ENCODE data around the gene CLSTN2. TPM values are rescaled to one million over a fixed set of nuclear protein-coding genes. Genes with fewer than 3 reads are reported as not detected.

Gene CLSTN2
- total and polyA plus RNA-seq, 3 donors from 2014 or later, result 3.1 to 5.7 (median 3.8) TPM

GRCh38 chr3:140089403-140090072 is 154.6 kb downstream of the CLSTN2 start:
- H3K4me1 ChIP-seq, result peaks cover 4% of the 10 kb centered on the region
- H3K9me3 ChIP-seq, result no peaks in the 10 kb centered on the region
- no peaks in the 10 kb centered on the region for H3K36me3 ChIP-seq (ENCODE audit: low read depth, missing control alignments)
- H3K27me3 ChIP-seq, result no peaks in the 10 kb centered on the region
- 95 to 100% methylated on average over 2 of the region's 2 CpGs for WGBS, 2 donors
- intact Hi-C loops (cut with DNase I; ENCODE audit: low total_unique reads), result no loop called here
- DNase-seq, result no peak
- H3K4me3 ChIP-seq, result no peak overlapping the region
- no peak for TF ChIP-seq CTCF (IDR thresholded peaks at IDR 0.05)
- no peak for TF ChIP-seq POLR2A (IDR thresholded peaks at IDR 0.05)
- no peak overlapping the region for H3K27ac ChIP-seq

- TF ChIP-seq CTCF (IDR thresholded peaks at IDR 0.05) (no peak), POLR2A (IDR thresholded peaks at IDR 0.05) (no peak)
- intact Hi-C loops (cut with DNase I; ENCODE audit: low total_unique reads), result no loop called here
- Histone ChIP-seq H3K9me3 (no peaks in the 10 kb centered on the region), H3K4me1 (peaks cover 4% of the 10 kb centered on the region), H3K27ac (no peak overlapping the region), H3K36me3 (ENCODE audit: low read depth, missing control alignments) (no peaks in the 10 kb centered on the region), H3K4me3 (no peak overlapping the region), H3K27me3 (no peaks in the 10 kb centered on the region)
- DNase-seq, result no peak
- WGBS, 2 donors, result 82 to 85% methylated on average over 3 of the region's 3 CpGs
Observed at GRCh38 chr3:140091143-140091542, 156.2 kb downstream of the CLSTN2 start.

- H3K4me1 ChIP-seq, result peaks cover 4% of the 10 kb centered on the region
- no peak overlapping the region for H3K27ac ChIP-seq
- H3K36me3 ChIP-seq (ENCODE audit: low read depth, missing control alignments), result no peaks in the 10 kb centered on the region
- intact Hi-C loops (cut with DNase I; ENCODE audit: low total_unique reads), result no loop called here
- no peaks in the 10 kb centered on the region for H3K27me3 ChIP-seq
- 95% methylated on average over 8 of the region's 8 CpGs for WGBS, 2 donors
- H3K4me3 ChIP-seq, result no peak overlapping the region
- TF ChIP-seq POLR2A (IDR thresholded peaks at IDR 0.05), result no peak
- peak in 1 of 3 experiments; percentile 7 for TF ChIP-seq CTCF (IDR thresholded peaks at IDR 0.05)
- no peaks in the 10 kb centered on the region for H3K9me3 ChIP-seq
- no peak for DNase-seq
Observed at GRCh38 chr3:140092848-140093536, 158.0 kb downstream of the CLSTN2 start.

- no peaks in the 10 kb centered on the region for H3K9me3 ChIP-seq
- H3K27ac ChIP-seq, result no peak overlapping the region
- intact Hi-C loops (cut with DNase I; ENCODE audit: low total_unique reads), result no loop called here
- TF ChIP-seq POLR2A (IDR thresholded peaks at IDR 0.05), result no peak
- TF ChIP-seq CTCF (IDR thresholded peaks at IDR 0.05), result no peak
- peaks cover 4% of the 10 kb centered on the region for H3K4me1 ChIP-seq
- no peaks in the 10 kb centered on the region for H3K36me3 ChIP-seq (ENCODE audit: low read depth, missing control alignments)
- H3K27me3 ChIP-seq, result no peaks in the 10 kb centered on the region
- 45 to 53% methylated on average over 5 of the region's 5 CpGs for WGBS, 2 donors
- peak; percentile 75 for DNase-seq
- H3K4me3 ChIP-seq, result no peak overlapping the region
Observed at GRCh38 chr3:140093742-140094141, 158.8 kb downstream of the CLSTN2 start.
